SK-N-SH treated with all-trans-retinoic acid at 6 μM for 48 hours (cell line): ENCODE measurements around the gene CISD1.

Experiments used
- ARNTL ChIP-seq: fragments of 450-650 bp; formaldehyde crosslinking; IDR thresholded peaks from 2 replicates; pipeline ENCODE4 v1.5.0; 2020; ENCODE audit warnings: low read depth, mild to moderate bottlenecking, moderate library complexity, borderline replicate concordance
- CSRNP3 ChIP-seq: fragments of 250-450 bp; sonication (Bioruptor Pico); IDR thresholded peaks from 2 replicates; pipeline ENCODE4 v1.5.1; 2021; ENCODE audit warnings: mild to moderate bottlenecking, moderate library complexity
- ESRRG ChIP-seq: fragments of 250-450 bp; sonication (Bioruptor Pico); IDR thresholded peaks from 2 replicates; pipeline ENCODE4 v1.6.1; 2021; ENCODE audit warnings: mild to moderate bottlenecking
- GLIS3 ChIP-seq: fragments of 250-450 bp; sonication (Bioruptor Pico); IDR thresholded peaks from 2 replicates; pipeline ENCODE4 v1.5.0; 2020; ENCODE audit warnings: mild to moderate bottlenecking, moderate library complexity
- PATZ1 ChIP-seq: fragments of 250-450 bp; sonication (Bioruptor Pico); IDR thresholded peaks from 2 replicates; pipeline ENCODE4 v1.8.0; 2020; ENCODE audit warnings: mild to moderate bottlenecking, moderate library complexity, borderline replicate concordance
- TCF4 ChIP-seq: fragments of 250-450 bp; sonication (Bioruptor Pico); IDR thresholded peaks from 2 replicates; pipeline ENCODE4 v1.8.0; 2021; ENCODE audit warnings: mild to moderate bottlenecking, moderate library complexity, borderline replicate concordance
- ZC3H10 ChIP-seq: fragments of 250-450 bp; sonication (Bioruptor Pico); IDR thresholded peaks from 2 replicates; pipeline ENCODE4 v1.5.1; 2021; ENCODE audit warnings: mild to moderate bottlenecking, moderate library complexity
- ZFP3 ChIP-seq: fragments of 250-450 bp; sonication (Bioruptor Pico); IDR thresholded peaks from 2 replicates; pipeline ENCODE4 v1.5.0; 2020; ENCODE audit warnings: mild to moderate bottlenecking, moderate library complexity

GRCh38 chr10:58237014-58237834 lies 31.7 kb upstream of the CISD1 start:
- TF ChIP-seq ARNTL (CRISPR knock-in tag) (no peak), CSRNP3 (CRISPR knock-in tag) (no peak), ZC3H10 (no peak), GLIS3 (CRISPR knock-in tag) (no peak), PATZ1 (no peak), ZFP3 (no peak), ESRRG (CRISPR knock-in tag) (no peak), TCF4 (CRISPR knock-in tag) (no peak)
